ENCODE results near the gene NARS2. TPM values are rescaled to one million over a fixed set of nuclear protein-coding genes. Genes with fewer than 3 reads are reported as not detected.
"Not testable (repeated sequence)": the region's sequence is repeated elsewhere in the genome, so short reads cannot be mapped to it uniquely, and the experiment has no call there.

Gene NARS2
- polyA plus RNA-seq, 1 experiment, result 18.4 TPM

GRCh38 chr11:78572394-78572793 lies 2.3 kb downstream of the NARS2 start:
- Histone ChIP-seq H3K27ac (ENCODE audit: low read depth, low read length) (no peak overlapping the region), H3K4me3 (ENCODE audit: low read depth, low read length) (no peak overlapping the region), H3K27me3 (ENCODE audit: control insufficient read depth, insufficient read depth, low read length) (no peaks in the 10 kb centered on the region), H3K9me3 (ENCODE audit: control insufficient read depth, insufficient read depth, low read length) (no peaks in the 10 kb centered on the region; the same call in 1 of the 2 replicates)
- CTCF ChIA-PET, result interaction anchor here (0.6 to 4.1 kb wide), 4 partner anchors 8 to 525 kb away, joined by 3 to 33 read pairs (median 4); no protein-coding TSS in a partner anchor
- no peak for TF ChIP-seq CTCF (IDR thresholded peaks at IDR 0.05; ENCODE audit: low read depth, low read length)
- POLR2A ChIA-PET, result no interaction called here
- no peak for DNase-seq (ENCODE audit: low read depth, low spot score)

GRCh38 chr11:78570031-78570430 lies 4.6 kb downstream of the NARS2 start:
- H3K27me3 ChIP-seq (ENCODE audit: control insufficient read depth, insufficient read depth, low read length), result no peaks in the 10 kb centered on the region
- POLR2A ChIA-PET, result no interaction called here
- CTCF ChIA-PET, result no interaction called here
- H3K4me3 ChIP-seq (ENCODE audit: low read depth, low read length), result no peak overlapping the region
- H3K9me3 ChIP-seq (ENCODE audit: control insufficient read depth, insufficient read depth, low read length), result no peaks in the 10 kb centered on the region; the same call in 1 of the 2 replicates
- no peak overlapping the region for H3K27ac ChIP-seq (ENCODE audit: low read depth, low read length)
- TF ChIP-seq CTCF (IDR thresholded peaks at IDR 0.05; ENCODE audit: low read depth, low read length), result no peak
- DNase-seq (ENCODE audit: low read depth, low spot score), result no peak

- no peak for TF ChIP-seq CTCF (IDR thresholded peaks at IDR 0.05; ENCODE audit: low read depth, low read length)
- Histone ChIP-seq H3K27me3 (ENCODE audit: control insufficient read depth, insufficient read depth, low read length) (no peaks in the 10 kb centered on the region), H3K4me3 (ENCODE audit: low read depth, low read length) (no peak overlapping the region), H3K9me3 (ENCODE audit: control insufficient read depth, insufficient read depth, low read length) (no peaks in the 10 kb centered on the region), H3K27ac (ENCODE audit: low read depth, low read length) (no peak overlapping the region)
- POLR2A ChIA-PET, result no interaction called here
- CTCF ChIA-PET, result interaction anchor here (3.9 to 4.9 kb wide), 3 partner anchors 147 to 418 kb away, joined by 55 to 89 read pairs (median 61); partner anchors contain the start of gene GAB2
- no peak for DNase-seq (ENCODE audit: low read depth, low spot score)
These were observed 7.5 kb downstream of the NARS2 start for GRCh38 chr11:78567209-78567608.

GRCh38 chr11:78564490-78565467 lies 9.9 kb downstream of the NARS2 start:
- DNase-seq (ENCODE audit: low read depth, low spot score), result peak; percentile 49
- TF ChIP-seq CTCF (IDR thresholded peaks at IDR 0.05; ENCODE audit: low read depth, low read length), result peak; percentile 73

GRCh38 chr11:78564037-78564436 lies 10.6 kb downstream of the NARS2 start:
- H3K4me3 ChIP-seq (ENCODE audit: low read depth, low read length); H3K27ac ChIP-seq (ENCODE audit: low read depth, low read length); DNase-seq (ENCODE audit: low read depth, low spot score); H3K9me3 ChIP-seq (ENCODE audit: control insufficient read depth, insufficient read depth, low read length); H3K27me3 ChIP-seq (ENCODE audit: control insufficient read depth, insufficient read depth, low read length): not testable (repeated sequence)
- POLR2A ChIA-PET, result interaction anchor here (0.7 to 1.3 kb wide), 2 partner anchors 11 to 28 kb away, joined by 3 to 5 read pairs; partner anchors contain the start of gene NARS2
- CTCF ChIA-PET, result interaction anchor here (0.6 to 4.9 kb wide), 75 partner anchors 9 to 564 kb away, joined by 3 to 89 read pairs (median 5); partner anchors contain the start of genes ALG8, GAB2, KCTD21 and NARS2

More at GRCh38 chr11:78564490-78565467, 9.9 kb downstream of the NARS2 start:
- Histone ChIP-seq H3K9me3 (ENCODE audit: control insufficient read depth, insufficient read depth, low read length) (no peaks in the 10 kb centered on the region), H3K27me3 (ENCODE audit: control insufficient read depth, insufficient read depth, low read length) (no peaks in the 10 kb centered on the region), H3K4me3 (ENCODE audit: low read depth, low read length) (no peak overlapping the region), H3K27ac (ENCODE audit: low read depth, low read length) (no peak overlapping the region)
- ChIA-PET POLR2A (interaction anchor here (0.7 to 1.3 kb wide), 2 partner anchors 10 to 28 kb away, joined by 3 to 5 read pairs; partner anchors contain the start of gene NARS2), CTCF (interaction anchor here (0.6 to 4.9 kb wide), 87 partner anchors 9 to 759 kb away, joined by 3 to 89 read pairs (median 4); partner anchors contain the start of genes ALG8, GAB2, KCTD21 and NARS2)

- not testable (repeated sequence) for H3K27me3 ChIP-seq (ENCODE audit: control insufficient read depth, insufficient read depth, low read length); H3K9me3 ChIP-seq (ENCODE audit: control insufficient read depth, insufficient read depth, low read length); DNase-seq (ENCODE audit: low read depth, low spot score); H3K27ac ChIP-seq (ENCODE audit: low read depth, low read length); H3K4me3 ChIP-seq (ENCODE audit: low read depth, low read length)
- POLR2A ChIA-PET, result interaction anchor here (0.6 kb wide), 1 partner anchor 375 kb away, joined by 5 read pairs; the partner anchor contains the start of gene KCTD21
- CTCF ChIA-PET, result interaction anchor here (0.6 to 4.2 kb wide), 6 partner anchors 11 to 521 kb away, joined by 4 to 55 read pairs (median 7); partner anchors contain the start of genes GAB2 and NARS2
These were observed 11.6 kb downstream of the NARS2 start for GRCh38 chr11:78563090-78563489.

All from AG04450 (cell line).